K562 (cell line): ENCODE data around the gene EYA2.

Source experiments
- CBX8 ChIP-seq: fragments of 200-600 bp; sonication (generic); IDR thresholded peaks from 2 replicates; pipeline ENCODE4 v1.6.1; 2012; ENCODE audit warnings: borderline replicate concordance, mixed run types, low read depth, mild to moderate bottlenecking, moderate library complexity, mixed read lengths, low read length, control low read depth, inconsistent platforms; ENCODE audit not compliant: poor library complexity, severe bottlenecking; ENCODE audit errors: extremely low read depth
- CHD2 ChIP-seq: IDR thresholded peaks from 2 replicates; pipeline ENCODE4 v1.6.1; 2011; ENCODE audit warnings: low read depth, low read length
- CTCF ChIP-seq, 3 experiments: IDR thresholded peaks in 2 of 3; conservative IDR thresholded peaks in 1 of 3; 2 replicates each; pipeline ENCODE4 v1.5.1; 2011 to 2012; ENCODE audit warnings: low read length in 3 of 3, mild to moderate bottlenecking in 3 of 3, control low read depth in 2 of 3, improper control_type of control experiment in 1 of 3, inconsistent platforms in 1 of 3, low read depth in 1 of 3, mixed read lengths in 1 of 3, moderate library complexity in 1 of 3; ENCODE audit not compliant: insufficient read depth in 2 of 3
- ETV5 ChIP-seq: sonication (generic); formaldehyde crosslinking; IDR thresholded peaks from 2 replicates; pipeline ENCODE4 v1.4.0; 2020; ENCODE audit warnings: low read depth, mild to moderate bottlenecking, missing genetic modification reagents
- ILK ChIP-seq: fragments of 450-650 bp; IDR thresholded peaks from 2 replicates; pipeline ENCODE4 v1.6.1; 2016; ENCODE audit warnings: missing genetic modification characterization, low read depth, mild to moderate bottlenecking, missing compliant biosample characterization, moderate library complexity, borderline replicate concordance
- MEF2D ChIP-seq: conservative IDR thresholded peaks from 2 replicates; pipeline ENCODE4 v1.6.1; 2016; ENCODE audit warnings: low read depth, missing genetic modification characterization, missing compliant biosample characterization
- NR2C2 ChIP-seq, 2 experiments: fragments of 200-800 bp in 1 of 2; sonication (Bioruptor generic) in 1 of 2; sonication (generic) in 1 of 2; formaldehyde crosslinking in 1 of 2; IDR thresholded peaks; 2 replicates each; pipeline versions ENCODE4 v1.6.1 to v1.8.0; 2016 to 2022; ENCODE audit warnings: mild to moderate bottlenecking in 1 of 2, missing compliant biosample characterization in 1 of 2, missing genetic modification characterization in 1 of 2, missing genetic modification reagents in 1 of 2
- PCBP2 ChIP-seq: fragments of 200-400 bp; formaldehyde crosslinking; IDR thresholded peaks from 2 replicates; pipeline ENCODE4 v1.6.1; 2018; ENCODE audit warnings: low read length, low read depth, mild to moderate bottlenecking, moderate library complexity; ENCODE audit not compliant: poor library complexity, severe bottlenecking
- POLR2A ChIP-seq: fragments of 450-650 bp; conservative IDR thresholded peaks from 2 replicates; pipeline ENCODE4 v1.6.1; 2016
- SMC3 ChIP-seq: conservative IDR thresholded peaks from 2 replicates; pipeline ENCODE4 v1.6.1; 2011; ENCODE audit warnings: low read depth, low read length, improper control_type of control experiment; ENCODE audit not compliant: insufficient read depth
- THRB ChIP-seq: fragments of 450-650 bp; formaldehyde crosslinking; conservative IDR thresholded peaks from 2 replicates; pipeline ENCODE4 v1.4.0; 2022; ENCODE audit warnings: mild to moderate bottlenecking, missing genetic modification characterization
- UBTF ChIP-seq, 2 experiments: IDR thresholded peaks; 2 replicates each; pipeline ENCODE4 v1.6.1; 2012; ENCODE audit warnings: improper control_type of control experiment in 2 of 2, low read depth in 2 of 2, low read length in 2 of 2, borderline replicate concordance in 1 of 2
- ZBTB40 ChIP-seq, 2 experiments: fragments of 450-650 bp in 1 of 2; sonication (generic) in 1 of 2; formaldehyde crosslinking in 1 of 2; IDR thresholded peaks; 2 replicates each; pipeline versions ENCODE4 v1.7.1 to v1.9.0; 2016 to 2022; ENCODE audit warnings: inconsistent platforms in 1 of 2, mild to moderate bottlenecking in 1 of 2, missing genetic modification reagents in 1 of 2
- ZBTB7A ChIP-seq: IDR thresholded peaks from 2 replicates; pipeline ENCODE4 v1.6.1; 2011; ENCODE audit warnings: low read depth, mild to moderate bottlenecking, low read length, moderate library complexity, borderline replicate concordance; ENCODE audit not compliant: control insufficient read depth

- TF ChIP-seq UBTF (IDR thresholded peaks at IDR 0.05; ENCODE audit: borderline replicate concordance in 1 of 2, low read depth in 2 of 2, low read length in 2 of 2) (no peak), THRB (CRISPR knock-in tag) (no peak), NR2C2 (CRISPR knock-in tag; IDR thresholded peaks at IDR 0.05) (no peak), NR2C2 (tag; IDR thresholded peaks at IDR 0.05) (no peak), CTCF (IDR thresholded peaks at IDR 0.05 in 2 of 3, conservative IDR thresholded peaks at IDR 0.05 in 1 of 3; ENCODE audit: insufficient read depth in 2 of 3, low read depth in 1 of 3, low read length in 3 of 3) (no peak), CHD2 (no peak), ZBTB7A (no peak), SMC3 (no peak), POLR2A (no peak), ZBTB40 (IDR thresholded peaks at IDR 0.05) (no peak), ZBTB40 (CRISPR knock-in tag; IDR thresholded peaks at IDR 0.05) (no peak), CBX8 (no peak), ETV5 (CRISPR knock-in tag) (no peak), PCBP2 (no peak), ILK (tag) (no peak), MEF2D (tag) (no peak)
These were observed 163.0 kb downstream of the EYA2 start for GRCh38 chr20:47057661-47058060.
